Right lobe of liver (tissue), 4 donors: ENCODE data around the gene SLC39A10.

Experiments
- CTCF ChIP-seq, 4 donors: fragments of 200-600 bp in 3 of 4; fragments of 450-650 bp in 1 of 4; IDR thresholded peaks; one replicate each; pipeline versions ENCODE4 v1.5.1 to v1.8.0; 2016 to 2022; ENCODE audit warnings: antibody characterized with exemption in 4 of 4, mild to moderate bottlenecking in 2 of 4
- POLR2A ChIP-seq: fragments of 450-650 bp; IDR thresholded peaks from one replicate; pipeline ENCODE4 v1.6.1; 2017; ENCODE audit warnings: antibody characterized with exemption, mild to moderate bottlenecking
- donor health status: DM: no; HTN: no; CAD: no.
- donor health status: DM: no; HTN: no; CAD: no.
- donor health status: DM: no; HTN: yes; CAD: no.

GRCh38 chr2:195758846-195759245, 101.8 kb downstream of the SLC39A10 start:
- no peak for TF ChIP-seq POLR2A
- no peak for TF ChIP-seq CTCF (IDR thresholded peaks at IDR 0.05)
